CD4-positive, alpha-beta T cell treated with Interferon alpha-2 for 1 hour (primary cell): ENCODE measurements around the gene DAP3.
"Not testable (repeated sequence)": the region's sequence is repeated elsewhere in the genome, so short reads cannot be mapped to it uniquely, and the experiment has no call there.

Experiments
- DNase-seq, 2 donors: peaks; one replicate each; pipeline ENCODE4 v3.0.0-alpha.2; 2020 to 2022

DAP3 gene

DNA sequence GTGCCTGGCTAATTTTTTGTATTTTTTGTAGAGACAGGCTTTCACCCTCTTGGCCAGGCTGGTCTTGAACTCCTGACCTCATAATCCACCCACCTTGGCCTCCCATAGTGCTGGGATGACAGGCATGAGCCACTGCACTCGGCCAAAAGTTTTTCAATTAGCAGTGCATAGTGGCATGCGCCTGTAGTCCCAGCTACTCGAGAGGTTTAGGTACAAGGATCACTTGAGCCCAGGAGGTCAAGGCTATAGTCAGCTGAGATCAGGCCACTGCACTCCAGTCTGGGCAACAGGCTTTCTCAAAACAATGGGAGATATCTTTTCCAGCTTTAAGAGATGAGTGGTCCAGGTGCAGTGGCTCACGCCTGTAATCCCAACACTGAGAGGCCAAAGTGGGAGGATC is 30.8 kb downstream of the DAP3 start:
- no peak for DNase-seq

DNA sequence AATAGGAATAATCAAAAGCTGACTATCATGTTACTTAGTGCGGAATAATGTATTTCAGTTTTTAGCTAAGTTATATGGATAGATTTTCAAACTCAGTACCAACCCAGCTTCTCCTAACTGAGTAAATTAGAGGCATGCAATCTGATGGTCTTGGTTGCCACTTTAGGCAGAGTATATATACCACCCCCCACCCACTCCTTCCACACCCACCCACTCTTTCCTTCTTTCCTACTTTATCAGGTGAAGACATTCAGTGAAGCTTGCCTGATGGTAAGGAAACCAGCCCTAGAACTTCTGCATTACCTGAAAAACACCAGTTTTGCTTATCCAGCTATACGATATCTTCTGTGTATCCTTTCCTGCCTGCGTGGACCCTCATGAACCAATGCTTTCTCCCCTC is 36.3 kb downstream of the DAP3 start:
- DNase-seq: no peak

DNA sequence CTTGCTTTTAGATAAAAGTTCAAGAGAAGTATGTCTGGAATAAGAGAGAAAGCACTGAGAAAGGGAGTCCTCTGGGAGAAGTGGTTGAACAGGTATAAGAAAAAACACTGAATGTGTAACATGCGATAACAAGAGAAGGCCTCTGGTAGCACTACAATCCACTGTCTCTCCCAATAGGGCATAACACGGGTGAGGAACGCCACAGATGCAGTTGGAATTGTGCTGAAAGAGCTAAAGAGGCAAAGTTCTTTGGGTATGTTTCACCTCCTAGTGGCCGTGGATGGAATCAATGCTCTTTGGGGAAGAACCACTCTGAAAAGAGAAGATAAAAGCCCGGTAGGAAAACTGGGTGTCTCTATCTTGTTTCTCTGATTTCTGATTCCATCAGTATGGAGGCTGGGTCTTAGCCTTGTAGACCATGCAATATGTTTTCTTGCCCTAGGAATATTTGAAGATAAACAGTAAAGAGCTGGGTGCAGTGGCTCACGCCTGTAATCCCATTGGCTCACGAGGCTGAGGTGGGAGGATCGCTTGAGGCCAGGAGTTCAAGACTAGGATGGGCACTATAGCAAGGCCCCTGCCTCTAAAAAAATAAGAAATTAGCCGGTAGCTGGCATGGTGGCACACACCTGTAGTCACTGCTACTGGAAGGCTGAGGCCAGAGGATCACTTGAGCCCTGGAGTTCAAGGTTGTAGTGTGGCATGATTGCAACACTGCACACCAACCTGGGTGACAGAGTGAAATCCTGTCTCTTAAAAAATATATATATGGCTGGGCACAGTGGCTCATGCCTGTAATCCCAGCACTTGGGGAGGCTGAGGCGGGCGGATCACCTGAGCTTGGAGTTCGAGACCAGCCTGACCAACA is 40.4 kb downstream of the DAP3 start:
- peak; percentile 30 to 51 for DNase-seq

DNA sequence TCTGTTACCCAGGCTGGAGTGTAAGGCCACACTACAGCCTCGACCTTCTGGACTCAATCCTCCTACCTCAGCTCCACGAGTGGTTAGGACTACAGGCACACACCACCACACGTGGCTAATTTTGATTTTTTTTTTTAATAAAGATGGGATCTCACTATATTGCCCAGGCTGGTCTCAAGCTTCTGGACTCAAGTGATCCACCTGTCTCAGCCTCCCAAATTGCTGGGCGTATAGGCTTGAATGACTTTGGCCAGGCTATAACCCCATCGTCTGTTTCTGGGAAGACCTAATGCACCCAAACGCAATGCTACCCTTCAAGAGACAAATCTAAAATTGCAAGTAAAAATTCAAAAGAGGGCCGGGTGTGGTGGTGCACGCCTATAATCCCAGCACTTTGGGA is 52.1 kb downstream of the DAP3 start:
- no peak for DNase-seq

DNA sequence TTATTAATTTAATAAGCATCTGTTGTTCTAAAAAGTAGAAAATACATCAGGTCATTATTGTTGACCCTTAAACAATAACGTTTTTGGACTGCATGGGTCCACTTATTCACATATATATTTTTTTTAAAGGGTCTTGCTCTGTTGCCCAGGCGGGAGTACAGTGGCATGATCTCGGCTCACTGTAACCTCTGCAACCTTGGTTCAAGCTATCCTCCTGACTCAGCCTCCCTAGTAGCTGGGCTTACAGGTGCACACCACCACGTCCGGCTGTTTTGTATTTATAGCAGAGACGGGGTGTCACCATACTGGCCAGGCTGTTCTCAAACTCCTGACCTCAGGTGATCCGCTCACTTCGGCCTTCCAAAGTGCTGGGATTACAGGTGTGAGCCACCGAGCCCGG is 53.0 kb downstream of the DAP3 start:
- DNase-seq: no peak

DNA sequence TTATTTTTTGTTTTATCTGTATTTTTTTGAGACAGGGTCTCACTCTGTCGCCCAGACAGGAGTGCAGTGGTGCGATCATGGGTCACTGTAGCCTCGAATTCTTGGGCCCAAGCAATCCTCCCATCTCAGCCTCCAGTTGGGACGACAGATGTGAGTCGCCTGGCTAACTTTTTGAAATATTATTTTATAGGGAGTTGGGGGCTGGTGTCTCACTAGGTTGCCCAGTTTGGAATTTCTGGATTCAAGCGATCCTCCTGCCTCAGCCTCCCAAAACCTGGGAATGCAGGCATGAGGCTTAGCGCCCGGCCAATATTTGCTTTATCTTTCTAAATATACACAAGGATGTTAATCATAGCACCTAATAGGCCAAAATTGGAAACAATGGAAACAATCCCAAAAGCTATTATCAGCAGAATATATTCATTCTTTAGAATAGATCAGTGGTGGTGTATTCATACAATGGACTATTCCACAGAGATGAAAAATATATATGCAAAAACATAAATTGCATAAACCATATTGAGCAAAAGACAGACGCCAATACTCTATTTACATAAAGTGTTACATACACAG is 55.9 kb downstream of the DAP3 start:
- DNase-seq: no peak

DNA sequence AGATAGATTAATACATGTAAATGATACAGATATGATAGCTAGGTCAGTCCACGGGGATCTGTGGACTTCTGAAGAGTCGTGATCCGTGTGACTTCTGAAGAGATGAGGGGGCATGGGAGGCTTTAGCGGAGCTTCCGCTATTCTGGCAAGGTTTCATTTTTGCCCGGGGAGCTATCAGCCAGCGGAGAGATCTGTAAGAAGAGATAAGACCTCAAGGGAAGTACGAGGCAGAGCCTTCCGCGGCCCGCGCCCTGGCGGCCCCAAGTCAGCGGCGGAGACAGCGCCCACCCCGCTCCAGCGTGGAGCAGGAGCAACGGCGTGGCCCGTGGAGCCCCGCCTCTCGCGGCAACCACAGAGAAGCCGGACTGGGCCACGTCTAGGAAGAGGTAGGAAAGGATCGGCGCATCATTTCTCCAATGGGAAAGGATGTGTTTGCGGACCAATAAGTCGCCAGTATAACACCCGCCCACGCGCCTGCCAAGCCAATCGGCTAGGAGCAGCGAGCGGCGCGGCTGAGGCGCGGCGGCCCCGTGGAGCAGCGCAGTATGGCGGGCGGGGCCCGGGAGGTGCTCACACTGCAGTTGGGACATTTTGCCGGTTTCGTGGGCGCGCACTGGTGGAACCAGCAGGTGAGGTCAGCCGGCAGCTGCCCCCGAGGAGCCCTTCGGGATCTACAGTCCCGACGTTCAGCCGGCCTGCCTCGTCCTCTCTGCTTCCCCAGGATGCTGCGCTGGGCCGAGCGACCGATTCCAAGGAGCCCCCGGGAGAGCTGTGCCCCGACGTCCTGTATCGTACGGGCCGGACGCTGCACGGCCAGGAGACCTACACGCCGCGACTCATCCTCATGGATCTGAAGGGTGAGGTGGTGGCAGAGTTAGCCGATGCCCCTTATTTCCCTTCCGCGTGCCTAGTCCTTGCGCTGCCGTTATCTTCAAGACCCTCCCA is 56.7 kb downstream of the DAP3 start:
- peak; percentile 90 to 93 for DNase-seq

DNA sequence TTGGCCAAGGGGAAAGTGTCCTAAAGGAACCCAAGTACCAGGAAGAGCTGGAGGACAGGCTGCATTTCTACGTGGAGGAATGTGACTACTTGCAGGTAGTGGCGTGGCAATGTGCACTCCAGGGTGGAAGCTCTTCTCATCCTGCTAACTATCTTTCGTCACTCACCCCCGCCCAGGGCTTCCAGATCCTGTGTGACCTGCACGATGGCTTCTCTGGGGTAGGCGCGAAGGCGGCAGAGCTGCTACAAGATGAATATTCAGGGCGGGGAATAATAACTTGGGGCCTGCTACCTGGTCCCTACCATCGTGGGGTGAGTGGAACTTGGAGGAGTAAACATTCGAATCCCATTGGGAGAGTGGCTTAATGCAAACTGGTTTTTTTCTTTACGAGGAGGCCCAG is 58.7 kb downstream of the DAP3 start:
- DNase-seq: not testable (repeated sequence)

DNA sequence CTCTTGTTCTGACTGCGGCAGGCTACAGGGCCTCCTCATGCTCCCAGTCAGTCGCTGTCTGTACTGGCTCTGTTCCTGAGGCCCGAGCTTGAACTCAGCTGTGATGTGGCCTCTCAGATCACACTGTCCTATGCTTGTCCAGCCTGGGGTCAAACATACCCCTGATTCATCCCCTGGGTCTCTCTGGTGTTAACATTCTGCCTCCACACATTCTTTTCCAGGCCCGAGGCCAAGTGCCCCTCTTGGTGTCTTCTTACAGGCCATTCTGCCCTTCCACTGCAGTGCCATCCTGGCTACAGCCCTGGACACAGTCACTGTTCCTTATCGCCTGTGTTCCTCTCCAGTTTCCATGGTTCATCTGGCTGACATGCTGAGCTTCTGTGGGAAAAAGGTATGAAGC is 59.2 kb downstream of the DAP3 start:
- DNase-seq: not testable (repeated sequence)

DNA sequence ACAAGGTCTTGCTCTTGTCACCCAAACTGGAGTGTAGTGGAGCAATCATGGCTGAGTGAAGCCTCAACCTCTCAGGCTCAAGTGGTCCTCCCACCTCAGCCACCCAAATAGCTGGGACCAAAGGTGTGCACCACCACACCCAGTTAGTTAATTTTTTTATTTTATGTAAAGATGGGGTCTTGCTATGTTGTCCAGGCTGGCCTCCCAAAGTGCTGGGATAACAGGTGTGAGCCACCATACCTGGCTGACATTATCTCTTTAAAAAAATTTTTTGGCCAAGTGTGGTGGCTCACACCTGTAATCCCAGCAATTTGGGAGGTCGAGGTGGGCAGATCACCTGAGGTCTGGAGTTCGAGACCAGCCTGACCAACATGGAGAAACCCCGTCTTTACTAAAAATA is 70.1 kb downstream of the DAP3 start:
- DNase-seq: not testable (repeated sequence)

DNA sequence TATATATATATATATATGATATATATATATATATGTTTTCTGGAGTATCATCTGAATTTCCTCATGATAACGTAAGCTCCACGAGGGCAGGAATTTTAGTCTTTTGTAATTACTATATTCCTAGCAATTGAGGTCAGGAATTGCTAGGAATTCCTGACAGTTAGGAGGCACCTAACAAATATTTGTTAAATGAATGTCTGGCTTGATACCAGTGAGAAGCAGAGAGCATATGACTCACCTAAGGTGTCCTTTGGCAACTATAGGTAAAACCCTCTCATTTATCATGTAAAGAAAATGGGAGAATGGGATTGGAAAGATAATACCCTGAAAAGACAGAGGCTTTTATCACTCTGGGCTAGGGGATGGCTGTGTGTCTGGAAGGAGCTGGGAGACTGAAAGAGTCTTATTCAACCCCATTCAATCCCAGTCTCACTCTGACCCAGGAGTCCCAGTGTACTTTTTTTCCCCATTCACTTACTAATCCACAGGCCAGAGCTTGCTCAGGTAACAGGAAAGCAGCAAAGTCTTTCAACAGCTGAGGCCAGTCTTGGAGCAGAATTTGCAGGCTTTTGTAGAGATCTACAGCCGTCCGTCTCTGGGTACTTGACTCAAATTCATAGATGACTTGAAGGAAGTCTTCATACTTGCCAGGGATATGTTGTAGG is 71.2 kb downstream of the DAP3 start:
- DNase-seq: no peak

DNA sequence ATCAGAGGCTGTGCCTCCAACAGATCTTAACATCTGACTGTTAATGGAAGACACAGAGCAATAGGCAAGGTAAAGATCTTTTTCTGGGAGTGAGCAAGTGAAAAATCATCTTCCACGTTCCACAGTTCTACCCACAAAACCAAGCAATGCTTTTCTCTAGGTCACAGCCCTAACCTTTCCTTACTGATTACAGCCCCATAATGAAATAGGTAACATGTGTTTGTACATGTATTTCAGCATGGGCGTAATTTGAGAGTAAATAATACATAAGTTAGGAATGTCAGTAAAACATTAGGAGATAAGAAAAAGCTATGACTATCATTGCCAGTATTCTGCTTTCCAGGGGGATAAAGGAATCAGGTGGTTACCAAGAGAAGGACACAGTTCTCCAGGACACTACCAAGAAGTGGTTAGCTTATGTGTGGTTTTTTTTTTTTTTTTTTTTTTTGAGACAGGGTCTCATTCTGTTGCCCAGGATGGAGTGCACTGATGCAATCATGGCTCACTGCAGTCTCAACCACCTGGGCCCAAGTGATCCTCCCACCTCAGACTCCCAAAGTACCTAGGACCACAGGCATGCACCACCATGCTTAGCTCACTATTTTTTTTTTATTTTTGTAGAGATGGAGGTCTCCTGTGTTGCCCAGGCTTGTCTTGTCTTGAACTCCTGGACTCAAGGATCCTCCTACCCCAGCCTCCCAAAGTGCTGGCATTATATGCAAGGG is 72.0 kb downstream of the DAP3 start:
- DNase-seq: no peak

DNA sequence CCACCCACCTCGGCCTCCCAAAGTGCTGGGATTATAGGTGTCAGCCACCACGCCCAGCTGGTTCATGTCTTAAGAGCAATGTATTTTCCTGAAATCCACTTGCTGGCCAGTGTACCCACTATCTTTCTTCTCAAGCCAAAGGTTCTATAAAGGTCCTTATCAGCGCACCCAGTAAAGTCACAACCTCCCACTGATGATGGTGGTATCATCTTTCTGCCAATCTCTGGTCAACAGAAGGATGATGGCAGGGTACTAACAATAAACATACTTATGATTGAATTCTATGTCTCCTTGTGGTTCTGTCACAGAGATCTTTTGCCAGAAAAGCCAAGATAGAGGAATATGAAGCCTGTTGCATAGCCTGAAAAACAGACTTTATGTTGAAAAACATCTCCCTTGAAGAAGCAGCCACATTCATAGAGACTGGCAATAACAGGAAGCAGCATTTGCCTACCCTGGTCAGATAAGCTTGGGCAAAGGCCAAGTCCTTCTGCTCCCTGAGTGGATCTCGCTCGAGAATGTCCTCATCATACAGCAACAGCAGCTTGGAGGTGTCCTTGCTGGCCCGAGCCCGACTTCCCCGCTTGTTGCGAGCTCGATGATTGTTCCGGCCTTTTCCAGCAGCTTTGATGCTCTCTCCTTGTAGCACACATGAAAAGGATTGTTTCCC is 73.0 kb downstream of the DAP3 start:
- DNase-seq: no peak

DNA sequence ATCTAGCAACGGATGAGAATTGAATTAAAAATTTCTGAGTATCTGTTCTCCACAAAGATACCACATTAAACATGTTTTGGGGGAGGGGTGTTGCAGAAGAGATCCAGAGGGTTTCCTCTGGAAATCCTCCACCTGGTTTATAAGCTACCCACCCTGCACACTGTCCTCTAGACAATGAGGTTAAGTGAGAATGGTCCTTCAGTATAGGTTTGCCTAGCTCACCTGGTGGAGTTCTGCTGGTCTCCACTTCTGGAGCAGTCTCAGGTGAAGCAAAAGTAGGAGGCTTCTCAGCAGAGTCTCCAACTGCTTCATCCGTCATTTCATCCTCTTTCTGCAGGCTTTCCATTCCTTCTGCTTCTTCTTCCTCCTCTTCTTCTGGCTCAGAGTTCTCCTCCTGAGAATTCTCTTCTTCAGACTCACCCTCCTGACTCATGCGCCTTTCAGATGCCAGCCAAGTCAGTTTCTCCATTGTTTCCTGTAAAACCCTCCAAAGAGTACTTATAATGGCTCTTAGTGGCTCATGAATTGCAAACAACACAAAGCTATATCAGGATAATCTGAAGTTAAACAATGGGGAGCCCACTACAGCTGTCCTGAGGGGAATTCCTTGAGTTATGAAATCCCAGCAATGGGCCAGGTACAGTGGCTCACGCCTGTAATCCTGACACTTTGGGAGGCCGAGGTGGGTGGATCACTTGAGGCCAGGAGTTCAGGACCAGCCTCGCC is 74.4 kb downstream of the DAP3 start:
- peak in 1 of 2 donors; percentile 6 for DNase-seq

DNA sequence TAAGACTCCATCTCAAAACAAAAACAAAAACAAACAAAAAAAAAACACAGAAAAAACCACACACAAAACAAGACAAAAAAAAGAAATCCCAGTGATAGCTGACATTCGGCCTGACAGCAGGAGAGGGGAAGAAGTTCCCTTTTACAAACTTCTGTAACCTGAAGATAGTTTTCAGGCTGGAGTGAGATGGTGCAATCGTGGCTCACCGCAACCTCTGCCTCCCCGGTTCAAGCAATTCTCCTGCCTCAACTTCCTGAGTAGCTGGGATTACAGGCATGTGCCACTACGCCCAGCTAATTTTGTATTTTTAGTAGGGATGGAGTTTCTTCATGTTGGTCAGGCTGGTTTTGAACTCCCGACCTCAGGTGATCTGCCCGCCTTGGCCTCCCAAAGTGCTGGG is 75.1 kb downstream of the DAP3 start:
- not testable (repeated sequence) for DNase-seq

DNA sequence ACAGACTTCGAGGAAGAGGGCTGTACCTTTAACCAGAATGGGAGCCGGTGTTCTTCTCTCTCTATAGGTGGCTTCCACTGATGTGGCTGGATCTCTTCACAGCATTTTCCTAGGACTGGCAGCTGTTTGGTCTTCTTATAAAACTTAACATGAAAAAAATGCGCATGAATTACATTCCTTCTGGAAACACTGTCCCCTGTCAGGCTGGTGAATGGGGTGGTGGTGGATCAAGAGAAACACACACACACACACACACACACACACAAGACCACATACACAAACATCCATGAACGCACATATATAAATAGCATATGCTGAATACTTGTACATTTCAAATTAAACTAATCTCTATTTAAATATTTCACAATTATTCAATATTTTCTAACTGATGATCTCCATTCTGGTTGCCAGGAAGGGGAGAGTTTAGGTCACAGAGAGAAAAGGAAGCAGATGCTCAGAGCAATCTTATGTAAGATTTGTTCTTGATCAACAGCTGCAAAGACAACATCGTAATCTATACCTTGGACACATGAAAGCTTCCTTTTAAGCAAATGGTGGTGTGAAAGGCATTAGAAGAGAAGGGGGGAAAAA is 78.6 kb downstream of the DAP3 start:
- not testable (repeated sequence) for DNase-seq

DNA sequence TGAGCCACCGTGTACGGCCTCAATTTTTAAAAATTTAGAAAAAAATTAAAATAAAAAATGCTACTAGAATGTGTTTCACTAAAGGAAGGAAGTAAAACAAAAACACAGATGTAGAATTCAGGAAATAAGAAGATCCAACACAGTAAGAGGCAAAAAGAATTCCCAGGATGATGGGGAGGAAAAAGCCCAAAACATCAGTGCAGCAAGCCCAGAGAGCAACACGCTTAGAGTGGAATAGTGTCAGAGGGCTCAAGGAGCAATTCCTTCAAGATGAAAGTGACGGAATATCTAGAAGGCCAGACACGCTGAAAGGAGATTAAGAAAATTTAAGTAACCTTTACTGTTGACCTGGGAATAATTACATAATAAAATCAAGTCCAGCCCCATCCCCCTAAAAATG is 80.4 kb downstream of the DAP3 start:
- DNase-seq: no peak

DNA sequence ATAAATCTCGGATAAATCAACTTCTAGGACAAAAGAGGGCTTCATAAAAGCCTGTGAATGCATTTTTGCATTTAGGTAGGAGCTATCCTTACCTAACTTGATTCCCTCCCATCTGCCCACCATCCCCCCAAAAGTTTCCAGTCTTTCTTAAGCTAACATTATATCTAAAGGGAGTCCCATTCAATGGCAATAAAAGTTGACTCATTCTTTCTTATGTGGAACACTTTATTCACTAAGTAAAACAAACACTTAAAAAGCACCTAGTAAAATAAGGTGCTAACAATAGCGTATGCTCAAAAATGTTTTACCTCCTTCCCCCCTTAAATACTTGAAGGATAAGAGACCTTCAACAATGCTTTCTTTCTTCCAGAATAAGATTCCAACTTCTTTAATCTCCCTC is 84.3 kb downstream of the DAP3 start:
- DNase-seq: no peak

DNA sequence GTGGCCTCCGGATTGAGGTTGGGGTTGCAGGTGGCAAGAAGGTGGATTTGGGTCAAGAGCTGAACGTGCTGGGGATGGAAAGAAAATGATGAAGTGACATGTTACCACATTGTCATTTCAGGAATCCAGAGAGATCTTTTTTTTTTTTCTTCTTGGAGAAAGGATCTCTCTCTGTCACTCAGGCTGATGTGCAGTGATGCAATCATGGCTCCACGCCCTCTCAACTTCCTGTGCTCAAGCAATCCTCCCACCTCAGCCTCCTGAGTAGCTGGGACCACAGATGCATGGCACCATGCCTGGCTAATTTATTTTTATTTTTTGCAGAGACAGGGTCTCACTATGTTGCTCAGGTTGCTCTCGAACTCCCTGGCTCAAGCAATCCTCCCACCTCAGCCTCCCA is 87.5 kb downstream of the DAP3 start:
- no peak for DNase-seq

DNA sequence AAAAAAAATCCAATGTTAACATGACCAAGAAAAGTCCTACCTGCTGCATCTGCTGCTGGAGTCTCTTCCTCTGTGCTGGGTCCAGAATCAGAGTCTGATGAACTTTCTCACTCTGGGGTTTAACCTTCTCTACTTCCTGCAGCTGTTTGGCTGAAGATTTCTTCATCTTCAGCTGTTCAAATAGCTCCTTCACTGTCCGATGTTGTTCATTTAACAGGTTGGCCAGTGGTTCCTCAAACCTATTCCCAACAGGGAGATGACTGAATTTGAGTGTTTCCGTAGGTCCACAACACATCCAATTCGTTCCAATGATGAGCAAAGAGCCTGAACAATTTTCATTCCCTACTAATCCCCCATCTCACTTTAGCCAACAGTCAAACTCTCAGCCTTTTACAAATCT is 88.7 kb downstream of the DAP3 start:
- DNase-seq: no peak
